Peyer's patch (tissue), 4 donors: ENCODE results near the gene HTT-AS. TPM values are rescaled to one million over a fixed set of nuclear protein-coding genes. Genes with fewer than 3 reads are reported as not detected.

ENCODE experiments used
- DNase-seq, 3 donors: peaks; one replicate each; pipeline ENCODE4 v3.0.0-alpha.2; 2017 to 2019
- H3K27ac ChIP-seq, 4 donors: fragments of 200-600 bp; sonication (generic); one replicate each; pipeline ENCODE4 v1.5.1; 2016 to 2019
- H3K27me3 ChIP-seq, 2 donors: fragments of 200-600 bp; sonication (generic); one replicate each; pipeline ENCODE4 v1.5.1; 2019
- H3K36me3 ChIP-seq, 3 donors: fragments of 200-600 bp; sonication (generic); one replicate each; pipeline ENCODE4 v1.5.1; 2016 to 2019
- H3K4me1 ChIP-seq, 4 donors: fragments of 200-600 bp; sonication (generic); one replicate each; pipeline ENCODE4 v1.5.1; 2016 to 2019
- H3K4me3 ChIP-seq, 4 donors: fragments of 200-600 bp; sonication (generic); 1 replicate in 3 of 4; 2 replicates in 1 of 4; pipeline ENCODE4 v1.5.1; 2016 to 2019; ENCODE audit warnings: mild to moderate bottlenecking in 1 of 4
- H3K9me3 ChIP-seq, 4 donors: fragments of 200-600 bp; sonication (generic); one replicate each; pipeline ENCODE4 v1.5.1; 2016 to 2019; ENCODE audit warnings: mild to moderate bottlenecking in 1 of 4
- POLR2A ChIP-seq, 2 donors: fragments of 450-650 bp; IDR thresholded peaks; one replicate each; pipeline ENCODE4 v1.5.1; 2017; ENCODE audit warnings: antibody characterized with exemption in 2 of 2, mild to moderate bottlenecking in 2 of 2, moderate library complexity in 2 of 2
- total RNA-seq, 4 donors: library from RNA; depleted of rRNA; stranded (reverse); fragments of >200 nt; gene quantifications; one replicate each; pipeline ENCODE4 v1.1.0, GENCODE V29; 2016
- TF ChIP-seq, protein P1 (sequence below), 6 experiments: fragments of 450-650 bp in 4 of 6; fragments of 200-600 bp in 2 of 6; sonication (generic) in 1 of 6; IDR thresholded peaks; one replicate each; pipeline ENCODE4 v1.5.1; 2017 to 2019; ENCODE audit warnings: antibody characterized with exemption in 6 of 6, mild to moderate bottlenecking in 3 of 6, moderate library complexity in 1 of 6

The HTT-AS gene
- not detected for total RNA-seq

GRCh38 chr4:3074078-3074845, at the start of gene HTT-AS, which contains the start of gene HTT:
Gene HTT-AS (minus strand): TSS chr4:3074538.
Gene HTT (plus strand): TSS chr4:3074681. CDS start chr4:3074826, 145 bp downstream.
- DNase-seq: peak; percentile 99
- H3K4me1 ChIP-seq: peaks cover 0 to 25% (median 13%) of the 10 kb centered on the region in 4 donors
- H3K27ac ChIP-seq: peak within 1 kb of the TSS; percentile 89 to 98 (median 92)
- H3K27me3 ChIP-seq: no peaks in the 10 kb centered on the region
- H3K4me3 ChIP-seq: peak within 1 kb of the TSS; percentile 74 to 95 (median 86)
- TF ChIP-seq, protein P1, sequence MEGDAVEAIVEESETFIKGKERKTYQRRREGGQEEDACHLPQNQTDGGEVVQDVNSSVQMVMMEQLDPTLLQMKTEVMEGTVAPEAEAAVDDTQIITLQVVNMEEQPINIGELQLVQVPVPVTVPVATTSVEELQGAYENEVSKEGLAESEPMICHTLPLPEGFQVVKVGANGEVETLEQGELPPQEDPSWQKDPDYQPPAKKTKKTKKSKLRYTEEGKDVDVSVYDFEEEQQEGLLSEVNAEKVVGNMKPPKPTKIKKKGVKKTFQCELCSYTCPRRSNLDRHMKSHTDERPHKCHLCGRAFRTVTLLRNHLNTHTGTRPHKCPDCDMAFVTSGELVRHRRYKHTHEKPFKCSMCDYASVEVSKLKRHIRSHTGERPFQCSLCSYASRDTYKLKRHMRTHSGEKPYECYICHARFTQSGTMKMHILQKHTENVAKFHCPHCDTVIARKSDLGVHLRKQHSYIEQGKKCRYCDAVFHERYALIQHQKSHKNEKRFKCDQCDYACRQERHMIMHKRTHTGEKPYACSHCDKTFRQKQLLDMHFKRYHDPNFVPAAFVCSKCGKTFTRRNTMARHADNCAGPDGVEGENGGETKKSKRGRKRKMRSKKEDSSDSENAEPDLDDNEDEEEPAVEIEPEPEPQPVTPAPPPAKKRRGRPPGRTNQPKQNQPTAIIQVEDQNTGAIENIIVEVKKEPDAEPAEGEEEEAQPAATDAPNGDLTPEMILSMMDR (IDR thresholded peaks at IDR 0.05): peak in 3 of 6 experiments; percentile 27 to 46 (median 37)
- TF ChIP-seq POLR2A (IDR thresholded peaks at IDR 0.05): peak; percentile 81 to 83
- H3K36me3 ChIP-seq: no peaks in the 10 kb centered on the region
- no peaks in the 10 kb centered on the region for H3K9me3 ChIP-seq

DNA sequence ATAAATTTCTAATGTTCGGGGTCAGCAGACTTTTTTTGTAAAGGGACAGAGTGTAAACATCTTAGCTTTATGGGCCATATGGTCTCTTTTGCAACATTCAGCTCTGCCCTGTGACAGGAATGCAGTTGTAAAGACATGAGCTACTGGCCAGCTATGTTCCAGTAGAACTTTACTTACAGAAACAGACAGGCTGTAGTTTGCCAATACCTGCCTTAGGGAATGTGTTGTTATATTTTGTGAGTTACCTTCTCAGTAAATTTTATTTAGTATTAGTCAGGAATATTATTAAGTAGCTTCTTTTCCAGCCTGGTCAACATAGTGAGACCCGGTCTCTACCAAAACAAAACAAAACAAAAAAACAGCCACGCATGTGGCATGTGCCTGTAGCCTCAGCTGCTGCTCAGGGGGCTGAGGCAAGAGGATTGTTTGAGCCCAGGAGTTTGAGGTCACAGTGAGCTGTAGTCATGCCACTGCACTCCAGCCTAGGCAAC, 48.9 kb upstream of the HTT-AS start:
- Histone ChIP-seq H3K27ac (peak overlapping the region in 2 of 4 donors; percentile 1 to 56), H3K4me1 (peaks cover 0 to 5% (median 0%) of the 10 kb centered on the region in 4 donors), H3K4me3 (no peak overlapping the region), H3K36me3 (peaks cover 0 to 52% (median 0%) of the 10 kb centered on the region in 3 donors), H3K27me3 (no peaks in the 10 kb centered on the region), H3K9me3 (no peaks in the 10 kb centered on the region)
- TF ChIP-seq, protein P1 (IDR thresholded peaks at IDR 0.05): no peak
- TF ChIP-seq POLR2A (IDR thresholded peaks at IDR 0.05): no peak
- no peak for DNase-seq

DNA sequence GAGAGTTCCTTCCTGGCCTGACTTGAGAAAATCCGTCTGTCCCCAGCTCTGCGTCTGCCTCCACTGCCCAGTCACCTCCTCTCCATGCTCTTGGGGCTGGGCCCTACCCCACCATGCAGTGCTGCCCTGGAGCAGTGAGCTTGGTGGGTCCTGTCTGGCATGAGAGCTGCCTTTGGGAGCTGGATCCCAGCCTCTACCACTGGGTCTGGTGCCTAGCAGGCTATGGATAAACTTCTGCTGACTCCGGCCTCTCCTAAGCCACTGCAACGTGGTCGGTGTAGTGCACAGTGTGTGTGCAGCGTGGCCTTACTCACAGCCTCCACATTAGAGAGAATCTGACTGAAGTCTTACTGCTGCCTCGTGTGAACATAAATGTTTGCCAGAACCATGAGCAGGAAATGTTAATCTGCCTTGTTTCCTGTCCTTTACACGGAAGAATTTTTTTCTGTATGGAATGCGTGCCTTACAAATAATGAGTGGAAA, 47.8 kb upstream of the HTT-AS start:
- TF ChIP-seq, protein P1 (IDR thresholded peaks at IDR 0.05): no peak
- TF ChIP-seq POLR2A (IDR thresholded peaks at IDR 0.05): no peak
- H3K9me3 ChIP-seq: no peaks in the 10 kb centered on the region
- peak overlapping the region; percentile 1 to 58 (median 40) for H3K27ac ChIP-seq
- no peaks in the 10 kb centered on the region for H3K27me3 ChIP-seq
- H3K4me1 ChIP-seq: peaks cover 0 to 5% (median 0%) of the 10 kb centered on the region in 4 donors
- no peak overlapping the region for H3K4me3 ChIP-seq
- DNase-seq: no peak
- H3K36me3 ChIP-seq: peaks cover 0 to 48% (median 0%) of the 10 kb centered on the region in 3 donors

DNA sequence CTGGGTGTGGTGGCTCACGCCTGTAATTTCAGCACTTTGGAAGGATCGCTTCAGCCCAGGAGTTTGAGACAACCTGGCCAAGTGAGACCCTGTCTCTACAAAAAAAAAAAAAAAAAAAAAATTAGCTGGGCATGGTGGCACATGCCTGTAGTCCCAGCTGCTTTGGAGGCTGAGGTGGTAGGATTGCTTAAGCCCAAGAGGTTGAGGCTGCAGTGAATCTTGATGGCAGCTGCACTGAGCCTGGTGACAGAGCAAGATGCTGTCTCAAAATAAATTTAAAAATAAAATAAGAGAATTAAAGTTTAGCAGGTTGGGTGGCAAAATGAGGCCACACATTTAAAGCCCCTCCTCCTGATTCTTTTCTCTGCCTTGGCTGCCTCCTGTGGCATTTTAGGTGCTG, 47.3 kb upstream of the HTT-AS start:
- Histone ChIP-seq H3K27me3 (no peaks in the 10 kb centered on the region), H3K4me1 (peaks cover 0 to 5% (median 0%) of the 10 kb centered on the region in 4 donors), H3K27ac (peak overlapping the region in 2 of 4 donors; percentile 1 to 56), H3K9me3 (no peaks in the 10 kb centered on the region), H3K4me3 (no peak overlapping the region), H3K36me3 (peaks cover 0 to 48% (median 0%) of the 10 kb centered on the region in 3 donors)
- no peak for TF ChIP-seq POLR2A (IDR thresholded peaks at IDR 0.05)
- TF ChIP-seq, protein P1 (IDR thresholded peaks at IDR 0.05): no peak
- no peak for DNase-seq

GRCh38 chr4:3121110-3121509, 46.8 kb upstream of the HTT-AS start:
- TF ChIP-seq POLR2A (IDR thresholded peaks at IDR 0.05): no peak
- TF ChIP-seq, protein P1 (IDR thresholded peaks at IDR 0.05): no peak
- H3K36me3 ChIP-seq: peaks cover 0 to 48% (median 0%) of the 10 kb centered on the region in 3 donors
- no peak overlapping the region for H3K27ac ChIP-seq
- no peaks in the 10 kb centered on the region for H3K27me3 ChIP-seq
- peaks cover 0 to 5% (median 0%) of the 10 kb centered on the region in 4 donors for H3K4me1 ChIP-seq
- no peaks in the 10 kb centered on the region for H3K9me3 ChIP-seq
- no peak overlapping the region for H3K4me3 ChIP-seq
- DNase-seq: no peak
